Prostate gland (tissue), 2 donors: ENCODE measurements around the gene ACVR1C. TPM values are rescaled to one million over a fixed set of nuclear protein-coding genes. Genes with fewer than 3 reads are reported as not detected.
A peak's percentile ranks its signal among the peaks of the same experiment; 100 is the strongest.

Source experiments
- DNase-seq: peaks from one replicate; pipeline ENCODE4 v3.0.0-alpha.2; 2019; ENCODE audit warnings: low spot score
- H3K27ac ChIP-seq, 2 donors: fragments of 200-600 bp; sonication (generic); 2 replicates each; pipeline ENCODE4 v1.5.1; 2017 to 2019
- H3K27me3 ChIP-seq: fragments of 200-600 bp; sonication (generic); replicated peaks from 2 replicates; pipeline ENCODE4 v1.5.1; 2019; ENCODE audit not compliant: insufficient read depth
- H3K36me3 ChIP-seq, 2 donors: fragments of 200-600 bp; sonication (generic); 1 replicate in 1 of 2; 2 replicates in 1 of 2; pipeline versions ENCODE4 v1.5.1 to v1.8.1; 2017 to 2019
- H3K4me1 ChIP-seq: fragments of 200-600 bp; sonication (generic); replicated peaks from 2 replicates; pipeline ENCODE4 v1.5.1; 2019
- H3K4me3 ChIP-seq, 2 donors: fragments of 200-600 bp; sonication (generic); 2 replicates each; pipeline ENCODE4 v1.5.1; 2017 to 2019
- H3K9me3 ChIP-seq: fragments of 200-600 bp; sonication (generic); 2 replicates; pipeline ENCODE4 v1.5.1; 2017
- CTCF ChIP-seq, 4 experiments: fragments of 200-600 bp in 2 of 4; fragments of 450-650 bp in 2 of 4; sonication (generic) in 2 of 4; IDR thresholded peaks; 1 replicate in 3 of 4; 2 replicates in 1 of 4; pipeline ENCODE4 v1.5.1; 2016 to 2019; ENCODE audit warnings: antibody characterized with exemption in 4 of 4, mild to moderate bottlenecking in 2 of 4, moderate library complexity in 2 of 4
- POLR2A ChIP-seq: fragments of 450-650 bp; IDR thresholded peaks from one replicate; pipeline ENCODE4 v1.6.1; 2016; ENCODE audit warnings: antibody characterized with exemption, mild to moderate bottlenecking
- POLR2AphosphoS5 ChIP-seq: sonication (generic); formaldehyde crosslinking; IDR thresholded peaks from one replicate; pipeline ENCODE4 v1.6.1; 2017; ENCODE audit warnings: antibody characterized with exemption
- WGBS: methylation state at CpG from one replicate; pipeline ENCODE4 v1.1.5; 2018; 5-methylcytosine and 5-hydroxymethylcytosine counted together
- intact Hi-C: fragments of 100-400 bp; cut with DNase I; formaldehyde crosslinking; loops from one replicate; pipeline ENCODE4 v1.14.2; 2022
- total RNA-seq, 2 donors: library from RNA; depleted of rRNA; stranded (reverse); fragments of >200 nt; gene quantifications; one replicate each; pipeline ENCODE4 v1.1.0, GENCODE V29; 2016

The ACVR1C gene
- total RNA-seq, 2 donors from 2014 or later, result 0.09 to 2.0 TPM

GRCh38 chr2:157603198-157603597 lies 25.5 kb downstream of the ACVR1C start:
- Histone ChIP-seq H3K4me1 (no peaks in the 10 kb centered on the region), H3K27ac (no peak overlapping the region), H3K9me3 (no peaks in the 10 kb centered on the region), H3K27me3 (no peaks in the 10 kb centered on the region), H3K36me3 (no peaks in the 10 kb centered on the region), H3K4me3 (no peak overlapping the region)
- 97% methylated on average over 1 of the region's 1 CpG for WGBS
- no peak for DNase-seq
- intact Hi-C loops, result no loop called here
- TF ChIP-seq CTCF (IDR thresholded peaks at IDR 0.05) (no peak), POLR2A (no peak), POLR2AphosphoS5 (no peak)

GRCh38 chr2:157601807-157602206 lies 26.9 kb downstream of the ACVR1C start:
- Histone ChIP-seq H3K4me1 (no peaks in the 10 kb centered on the region), H3K36me3 (no peaks in the 10 kb centered on the region), H3K27me3 (no peaks in the 10 kb centered on the region), H3K27ac (no peak overlapping the region), H3K9me3 (no peaks in the 10 kb centered on the region), H3K4me3 (no peak overlapping the region)
- intact Hi-C loops, result no loop called here
- 79% methylated on average over 4 of the region's 4 CpGs for WGBS
- TF ChIP-seq CTCF (IDR thresholded peaks at IDR 0.05) (no peak), POLR2A (no peak), POLR2AphosphoS5 (no peak)
- DNase-seq, result no peak

GRCh38 chr2:157596992-157597681 lies 31.5 kb downstream of the ACVR1C start:
- H3K4me3 ChIP-seq, result no peak overlapping the region
- no peaks in the 10 kb centered on the region for H3K4me1 ChIP-seq
- intact Hi-C loops, result no loop called here
- H3K36me3 ChIP-seq, result no peaks in the 10 kb centered on the region
- DNase-seq, result no peak
- no peaks in the 10 kb centered on the region for H3K9me3 ChIP-seq
- WGBS, result 18% methylated on average over 37 of the region's 45 CpGs
- H3K27ac ChIP-seq, result no peak overlapping the region
- H3K27me3 ChIP-seq, result no peaks in the 10 kb centered on the region
- TF ChIP-seq POLR2A (no peak), CTCF (IDR thresholded peaks at IDR 0.05) (peak in 2 of 4 experiments; percentile 17 to 19)

- H3K9me3 ChIP-seq, result no peaks in the 10 kb centered on the region
- no peak overlapping the region for H3K27ac ChIP-seq
- WGBS, result 8% methylated on average over 1 of the region's 1 CpG
- H3K4me1 ChIP-seq, result no peaks in the 10 kb centered on the region
- intact Hi-C loops, result no loop called here
- no peak overlapping the region for H3K4me3 ChIP-seq
- TF ChIP-seq POLR2A (no peak), CTCF (IDR thresholded peaks at IDR 0.05) (no peak), POLR2AphosphoS5 (no peak)
- no peak for DNase-seq
- no peaks in the 10 kb centered on the region for H3K27me3 ChIP-seq
- H3K36me3 ChIP-seq, result no peaks in the 10 kb centered on the region
These were observed 35.3 kb downstream of the ACVR1C start for GRCh38 chr2:157593411-157593810.

GRCh38 chr2:157592948-157593347 lies 35.7 kb downstream of the ACVR1C start:
- peak in 1 of 4 experiments; percentile 6 for TF ChIP-seq CTCF (IDR thresholded peaks at IDR 0.05)
- no peak for TF ChIP-seq POLR2AphosphoS5
- no peak for TF ChIP-seq POLR2A
- DNase-seq, result no peak

More at GRCh38 chr2:157592948-157593347, 35.7 kb downstream of the ACVR1C start:
- Histone ChIP-seq H3K36me3 (no peaks in the 10 kb centered on the region), H3K9me3 (no peaks in the 10 kb centered on the region), H3K27me3 (no peaks in the 10 kb centered on the region), H3K4me1 (no peaks in the 10 kb centered on the region), H3K27ac (no peak overlapping the region), H3K4me3 (no peak overlapping the region)
- 73% methylated on average over 2 of the region's 2 CpGs for WGBS
- intact Hi-C loops, result no loop called here
